NCI-H146 (cell line): ENCODE results near the gene TDRD3.

ENCODE experiments used
- DNase-seq: peaks from one replicate; lab custom pipeline; 2025; lab: John Stamatoyannopoulos, UW

Gene TDRD3

DNA sequence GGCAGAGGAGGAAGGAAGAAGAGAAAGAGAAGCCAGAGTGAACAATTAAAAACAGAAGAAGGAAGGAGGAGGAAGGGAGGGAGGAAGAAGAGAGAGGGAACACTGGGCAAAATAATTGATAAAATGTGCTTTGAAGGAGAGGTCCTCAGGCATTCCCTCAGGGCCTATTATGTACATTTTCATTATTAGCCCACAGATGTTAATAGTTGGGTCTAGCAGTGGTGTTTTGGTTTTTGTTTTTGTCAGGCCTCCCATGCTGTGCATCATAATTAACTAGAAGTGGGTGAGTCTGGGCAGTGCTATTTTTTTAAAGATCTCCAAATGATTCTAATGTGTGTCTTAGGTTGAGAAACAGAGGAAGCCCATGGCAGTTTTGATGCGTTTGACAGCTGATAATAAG is 178.1 kb downstream of the TDRD3 start:
- DNase-seq, result peak; percentile 17

DNA sequence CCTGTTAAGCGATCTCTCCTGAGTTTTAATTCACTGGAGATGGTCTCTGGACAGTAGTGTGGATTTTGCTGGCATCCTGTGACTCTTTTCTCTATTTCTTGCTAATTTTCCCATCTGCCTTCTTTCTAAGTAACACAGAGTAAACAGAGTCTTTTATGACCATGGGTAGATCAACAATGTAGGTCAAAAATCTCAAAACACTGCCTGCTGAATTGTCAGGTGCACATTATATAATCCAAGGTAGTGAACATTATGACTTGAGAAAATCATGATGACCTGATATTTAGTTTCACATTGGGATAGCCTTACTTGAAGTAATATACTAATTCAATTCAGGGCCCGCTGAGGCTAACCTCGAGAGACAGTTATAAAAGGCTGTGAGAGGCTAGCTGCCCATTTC is 180.7 kb downstream of the TDRD3 start:
- peak; percentile 9 for DNase-seq

DNA sequence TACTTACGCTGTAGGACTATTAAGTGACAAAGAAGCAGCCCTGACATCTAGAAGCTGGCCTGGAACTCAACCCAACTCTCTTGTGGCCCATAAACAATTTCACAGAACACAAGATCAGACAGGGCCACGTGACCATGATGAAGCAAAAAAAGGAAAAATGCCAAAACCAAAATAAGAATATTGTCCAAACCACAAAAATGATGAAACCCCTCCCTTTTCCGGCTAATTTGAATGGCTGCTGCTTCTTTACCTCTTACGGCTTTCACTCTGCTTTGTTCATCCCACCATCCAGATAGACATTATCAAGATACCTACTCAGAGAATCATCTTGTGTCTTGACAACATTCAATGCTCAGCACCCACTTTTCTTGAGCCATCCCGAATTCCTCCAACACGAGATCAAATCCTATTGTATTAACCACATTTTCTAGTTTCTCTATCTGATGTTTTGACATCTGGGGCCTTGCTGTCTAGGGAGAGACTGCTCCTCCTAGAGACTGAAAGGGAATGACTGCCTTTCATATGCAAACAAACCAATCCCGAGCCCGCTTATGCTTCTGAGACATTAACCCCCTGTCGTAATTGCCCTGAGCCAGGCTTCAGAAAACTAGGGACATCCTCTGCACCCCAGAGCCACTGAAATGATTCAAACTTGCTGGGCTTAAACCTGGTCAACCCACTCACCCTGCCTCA is 186.3 kb downstream of the TDRD3 start:
- no peak for DNase-seq

DNA sequence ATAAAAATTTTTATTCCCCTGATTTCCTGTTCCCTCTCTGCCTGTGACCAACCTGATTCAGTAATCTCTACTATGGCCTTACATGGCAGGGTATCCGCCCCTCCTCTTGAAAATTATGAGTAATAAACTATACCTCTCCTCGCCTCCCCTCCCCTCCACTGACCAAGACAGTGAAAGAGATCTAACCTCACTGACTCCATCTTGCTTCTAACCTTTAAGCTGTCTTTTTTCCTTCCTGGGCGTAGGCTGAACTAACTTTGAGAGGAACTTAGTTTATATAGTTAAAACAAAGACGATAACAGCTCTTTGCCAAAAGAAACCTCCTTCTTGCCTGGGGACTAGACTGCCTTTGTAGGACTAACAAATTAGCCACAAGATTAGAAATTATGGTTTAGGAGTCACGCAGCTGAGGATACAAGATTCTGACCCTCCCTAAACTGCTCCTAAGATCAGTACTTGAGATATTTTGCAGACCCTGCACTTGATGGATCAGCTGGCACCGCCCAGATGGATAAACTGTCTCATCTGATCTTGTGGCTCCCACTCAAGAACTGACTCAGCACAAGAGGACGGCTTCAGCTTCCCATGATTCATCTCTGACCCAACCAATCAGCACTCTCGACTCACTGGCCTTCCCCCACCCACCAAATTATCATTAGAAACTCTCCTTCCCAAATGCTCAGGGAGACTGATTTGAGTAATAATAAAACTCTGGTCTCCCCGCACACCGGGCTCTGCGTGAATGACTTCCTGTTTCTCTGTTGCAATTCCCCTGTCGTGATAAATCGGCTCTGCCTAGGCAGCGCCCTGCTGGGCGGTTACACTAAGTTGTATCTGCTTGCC is 187.1 kb downstream of the TDRD3 start:
- no peak for DNase-seq

DNA sequence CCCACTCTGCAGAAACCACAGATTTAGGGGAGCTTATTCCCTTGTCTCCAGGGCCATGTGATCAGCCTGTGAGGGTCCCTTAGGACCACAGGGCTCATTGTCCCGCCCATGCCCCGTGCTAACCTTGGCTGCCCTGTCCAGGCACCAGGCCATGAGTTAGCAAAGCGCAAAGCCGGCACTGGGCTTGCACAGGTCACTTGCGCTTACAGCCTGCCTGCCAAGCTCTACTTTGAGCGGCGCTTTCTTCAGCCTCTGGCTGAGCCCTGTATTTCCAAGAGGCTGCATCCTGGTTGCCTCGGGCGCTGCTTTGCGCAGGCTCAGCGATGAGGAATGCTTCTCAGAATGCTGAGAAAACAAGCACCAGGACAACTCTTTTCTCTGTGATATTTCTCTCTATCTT is 188.0 kb downstream of the TDRD3 start:
- DNase-seq, result no peak

DNA sequence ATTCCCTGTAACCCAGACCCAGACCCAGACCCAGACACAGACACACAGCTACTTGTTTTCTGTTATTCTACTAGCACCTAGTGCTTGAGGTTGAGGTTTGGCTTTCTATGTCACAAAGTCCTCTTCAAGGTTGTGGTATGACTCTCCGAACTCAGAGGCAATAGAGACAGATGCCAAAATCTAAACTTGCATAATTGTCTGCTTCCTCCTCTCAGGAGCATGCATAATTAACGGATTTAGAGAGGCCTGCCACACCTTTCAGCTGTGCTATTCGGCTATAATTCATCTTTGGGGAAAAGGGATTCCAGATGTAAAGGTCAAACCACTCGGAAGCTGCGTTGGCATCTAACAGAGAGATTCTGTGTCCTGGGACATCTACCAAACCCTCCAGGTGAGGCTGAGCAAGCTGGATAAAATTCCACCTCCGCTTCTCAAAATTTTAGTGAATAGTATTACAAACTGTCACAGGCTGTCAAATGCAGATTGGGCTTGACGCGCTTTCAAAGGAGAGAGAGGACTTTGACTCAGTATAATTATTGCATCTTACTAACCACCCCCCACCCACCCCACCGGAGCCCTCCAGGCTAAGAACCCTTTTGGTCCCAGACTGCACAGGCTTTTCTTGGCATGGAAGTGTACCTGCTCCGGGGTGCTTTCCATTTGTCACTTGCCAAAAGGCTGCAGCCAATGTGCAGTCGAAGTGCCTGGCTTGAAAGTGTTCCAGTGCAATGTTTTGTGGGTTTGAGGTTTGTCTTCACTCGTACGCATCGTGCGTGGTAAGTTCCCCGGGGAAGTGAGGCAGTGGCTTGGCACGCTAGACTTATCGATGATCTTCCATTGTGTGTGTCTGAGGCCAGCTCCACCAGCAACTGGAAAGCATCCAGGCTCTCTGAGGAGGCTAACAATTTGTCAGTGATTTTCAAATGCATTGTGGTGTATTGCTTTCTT is 194.1 kb downstream of the TDRD3 start:
- no peak for DNase-seq

DNA sequence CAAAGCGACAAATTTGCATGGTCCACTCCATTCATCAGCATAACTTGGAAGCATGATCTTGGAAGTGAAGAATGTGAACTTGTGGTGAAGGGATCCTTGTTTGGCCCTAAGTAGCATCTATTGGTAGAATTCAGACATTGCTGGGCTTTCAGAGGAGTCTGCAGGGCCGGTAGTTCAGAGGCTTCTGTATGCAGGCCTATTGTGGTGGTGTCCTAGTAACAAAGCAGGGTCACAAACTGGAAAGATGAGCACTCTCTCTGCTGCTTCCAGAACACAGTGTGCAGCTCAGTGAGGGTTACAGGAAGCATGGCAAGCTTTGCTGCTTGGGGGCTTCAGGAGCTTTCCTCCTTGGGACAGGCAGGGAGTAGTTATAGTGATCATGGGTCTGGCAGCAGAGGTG is 206.0 kb downstream of the TDRD3 start:
- no peak for DNase-seq

DNA sequence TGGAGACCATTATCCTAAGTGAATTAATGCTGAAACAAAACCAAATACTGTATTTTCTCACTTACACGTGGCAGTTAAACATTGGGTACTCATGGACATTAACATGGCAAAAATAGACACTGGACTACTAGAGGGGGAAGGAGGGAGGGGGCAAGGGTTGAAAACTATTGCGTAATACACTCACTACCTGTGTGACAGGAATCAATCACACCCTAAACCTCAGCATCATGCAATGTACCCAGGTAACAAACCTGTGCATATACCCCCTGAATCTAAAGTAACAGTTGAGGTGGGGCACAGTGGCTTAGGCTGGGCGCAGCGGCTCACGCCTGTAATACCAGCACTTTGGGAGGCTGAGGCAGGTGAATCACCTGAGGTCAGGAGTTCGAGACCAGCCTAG is 207.0 kb downstream of the TDRD3 start:
- no peak for DNase-seq

DNA sequence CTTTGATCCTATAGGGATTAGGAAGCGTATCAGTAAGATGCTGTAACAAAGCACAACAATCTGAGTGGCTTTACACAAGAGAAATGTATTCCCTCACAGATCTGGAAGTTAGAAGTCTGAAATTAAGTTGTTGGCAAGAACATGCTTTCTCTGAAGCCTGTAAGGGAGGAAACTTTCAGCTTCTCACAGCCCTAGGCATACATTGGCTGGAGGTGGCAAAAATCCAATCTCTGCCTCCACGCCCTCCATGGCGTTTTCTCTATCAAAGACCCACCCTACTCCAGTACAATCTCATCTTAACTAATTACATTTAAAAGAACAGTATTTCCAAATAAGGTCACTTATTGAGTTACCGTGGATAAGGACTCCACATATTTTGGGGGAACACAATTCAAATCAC is 211.9 kb downstream of the TDRD3 start:
- no peak for DNase-seq

DNA sequence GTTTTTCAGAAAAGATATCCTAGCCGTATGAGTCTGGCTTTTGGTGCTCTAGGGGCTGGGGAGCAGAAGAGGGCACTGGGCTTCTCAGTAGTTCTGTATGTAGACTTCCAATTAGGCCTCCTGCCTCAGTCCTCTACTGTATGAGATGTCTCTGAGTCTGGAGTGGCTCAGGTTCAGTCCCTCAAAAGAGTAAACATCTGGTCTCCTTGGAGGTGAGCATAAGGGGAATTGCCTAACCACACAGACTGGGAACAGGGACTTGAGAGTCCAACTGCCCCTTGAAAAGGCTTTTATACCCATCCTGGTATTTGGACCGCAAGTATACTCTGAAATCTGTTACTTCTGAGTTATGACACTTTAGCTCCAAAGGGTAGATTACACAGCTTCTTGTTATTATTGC is 214.5 kb downstream of the TDRD3 start:
- DNase-seq, result no peak

DNA sequence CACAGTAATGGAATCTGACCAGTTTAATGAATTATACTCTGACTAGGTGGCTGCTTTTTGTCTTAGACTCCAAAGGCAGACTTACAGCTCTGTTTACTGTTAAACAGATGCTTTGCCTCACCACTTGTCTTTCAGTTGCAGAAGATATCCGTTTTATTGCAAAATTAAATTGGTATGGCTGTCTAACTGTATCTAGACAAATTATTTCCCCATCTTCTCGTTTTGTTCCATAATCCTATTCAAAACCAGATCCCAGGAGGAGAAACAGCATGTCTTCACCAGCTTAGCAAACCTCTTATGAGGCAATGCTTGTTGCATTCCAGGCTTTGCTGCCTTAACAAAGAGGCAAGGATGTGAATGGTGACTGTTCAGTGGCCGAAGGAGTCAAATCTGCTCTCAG is 215.6 kb downstream of the TDRD3 start:
- no peak for DNase-seq

DNA sequence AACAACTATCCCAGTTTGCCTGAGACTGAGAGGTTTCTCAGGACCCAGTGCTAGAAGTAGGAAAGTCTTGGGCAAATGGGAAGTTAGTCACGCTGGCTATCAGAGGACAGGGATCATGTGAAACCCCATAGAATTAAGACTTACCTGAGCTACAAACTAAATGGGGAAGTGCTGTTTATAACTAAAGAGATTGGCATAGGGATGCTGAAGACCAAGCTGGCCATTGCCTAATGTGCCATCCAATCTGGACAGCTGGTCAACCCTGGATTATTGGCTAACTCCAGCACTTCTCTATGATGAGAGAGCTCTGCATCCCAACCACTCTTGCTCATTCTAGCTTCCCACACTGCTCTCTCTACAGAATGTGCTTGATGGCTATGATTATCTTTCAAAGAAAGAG is 216.1 kb downstream of the TDRD3 start:
- DNase-seq, result no peak

DNA sequence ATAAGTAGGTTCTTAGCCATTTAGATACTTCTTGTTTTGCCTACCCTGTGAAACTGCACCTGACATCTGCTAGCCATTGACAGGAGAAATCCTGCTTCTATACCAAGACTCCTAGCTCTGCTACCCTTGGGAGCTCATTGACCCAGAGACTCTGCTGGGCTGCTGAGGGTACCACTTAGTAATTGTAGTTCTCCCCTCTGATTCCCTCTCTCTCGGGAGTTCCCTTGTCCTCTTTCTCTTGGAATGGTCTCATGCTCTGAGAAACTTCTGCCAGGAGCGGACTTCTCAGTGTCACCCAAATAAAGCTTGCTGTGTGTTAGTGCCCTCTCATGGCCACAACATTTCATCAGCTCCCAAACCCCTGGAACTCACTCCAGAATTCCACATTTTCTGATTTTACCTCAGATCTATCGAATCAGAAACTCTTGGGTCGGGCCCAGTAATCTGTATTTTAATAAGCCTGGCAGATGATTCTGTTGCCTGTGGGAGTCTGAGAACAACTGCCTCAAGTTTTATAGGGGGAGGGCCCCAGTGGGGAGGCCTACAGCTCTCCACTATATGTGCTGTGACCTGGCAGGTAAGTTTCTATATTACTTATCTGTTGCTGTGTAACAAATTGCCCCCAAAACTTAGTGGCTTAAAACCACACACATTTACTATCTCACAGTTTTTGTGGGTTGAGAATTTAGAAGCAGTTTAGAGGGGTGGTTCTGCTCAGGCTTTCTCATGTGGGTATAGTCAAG is 221.1 kb downstream of the TDRD3 start:
- peak; percentile 58 for DNase-seq

DNA sequence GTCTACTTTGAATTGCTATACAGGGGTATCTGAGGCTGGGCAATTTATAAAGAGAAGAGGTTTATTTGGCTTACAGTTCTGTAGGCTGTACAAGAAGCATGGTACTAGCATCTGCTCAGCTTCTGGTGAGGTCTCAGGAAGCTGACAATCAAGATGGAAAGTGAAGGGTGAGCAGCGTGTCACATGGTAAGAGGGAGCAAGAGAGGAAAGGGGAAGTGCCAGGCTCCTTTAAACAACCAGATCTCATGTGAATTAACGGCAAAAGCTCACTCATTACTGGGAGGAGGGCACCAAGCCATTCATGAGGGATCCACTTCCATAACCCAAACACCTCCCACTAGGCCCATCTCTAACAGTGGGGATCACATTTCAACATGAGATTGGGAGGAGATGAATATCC is 222.4 kb downstream of the TDRD3 start:
- DNase-seq, result no peak

DNA sequence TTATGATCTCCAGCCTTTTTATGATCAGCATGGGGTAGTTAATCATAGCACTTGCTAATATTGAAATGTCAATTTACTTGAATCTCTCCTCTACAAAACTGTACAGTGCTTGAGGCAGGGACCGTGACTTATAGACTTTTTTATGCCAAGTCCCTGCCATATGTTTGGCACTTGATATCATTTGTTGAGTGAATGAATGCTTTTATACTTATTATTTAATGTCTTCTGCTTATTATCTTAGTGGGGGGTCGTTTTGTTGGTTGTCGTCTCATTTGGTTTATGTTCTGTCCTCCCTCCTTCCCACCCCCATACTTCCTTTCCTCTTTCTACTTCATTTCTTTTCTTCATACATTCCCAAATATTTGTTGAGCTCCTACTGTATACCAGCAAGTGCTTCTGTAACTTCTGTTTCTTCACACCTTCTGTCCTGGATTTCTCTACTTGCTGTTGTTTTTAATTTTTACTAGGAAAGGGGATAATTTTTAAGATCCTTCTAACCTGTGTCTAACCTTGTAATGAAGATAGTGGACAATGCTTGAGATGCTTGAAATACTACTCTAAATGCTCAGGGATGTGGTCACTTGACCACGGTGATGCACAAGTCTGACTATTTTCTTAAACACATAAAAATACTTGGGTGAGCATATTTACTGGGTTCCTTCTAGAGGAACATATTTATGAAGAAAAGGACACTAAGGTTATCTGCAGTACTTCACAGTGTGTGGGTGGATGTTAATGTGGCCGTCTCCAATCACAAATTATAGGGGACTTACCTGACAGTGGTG is 223.8 kb downstream of the TDRD3 start:
- no peak for DNase-seq

DNA sequence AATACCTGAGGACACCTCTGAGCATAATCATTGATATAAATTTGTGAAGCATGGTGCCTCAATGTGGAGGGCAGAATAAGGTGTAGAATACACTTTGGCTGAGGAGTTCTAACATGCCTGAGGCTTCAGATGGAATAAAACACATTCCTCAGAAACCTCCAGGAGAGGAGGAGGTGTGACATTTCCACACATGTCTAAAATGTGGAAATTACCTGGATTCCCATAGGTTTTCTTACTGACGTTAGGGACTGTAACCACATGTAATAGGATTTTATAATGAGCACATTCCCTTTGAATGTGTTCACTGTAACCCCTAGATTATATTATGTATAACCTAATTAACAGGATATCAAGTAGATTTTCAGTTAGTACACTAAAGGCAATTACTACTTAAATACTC is 226.1 kb downstream of the TDRD3 start:
- no peak for DNase-seq
